Bronchial epithelial cell (primary cell): Measurements from ENCODE around the gene PODXL2. TPM values are rescaled to one million over a fixed set of nuclear protein-coding genes. Genes with fewer than 3 reads are reported as not detected.

Experiments
- DNase-seq: peaks from one replicate; pipeline ENCODE4 v3.0.0-alpha.2; 2010; ENCODE audit warnings: low read depth
- FAIRE-seq: peaks from 2 replicates; lab custom pipeline; 2011; peaks lifted over from hg19 to GRCh38; lab: Jason Lieb, UNC
- H3K27me3 ChIP-seq: 2 replicates; pipeline ENCODE4 v1.5.1; 2011; ENCODE audit warnings: low read length; ENCODE audit not compliant: control insufficient read depth, insufficient read depth
- H3K36me3 ChIP-seq: 2 replicates; pipeline ENCODE4 v1.5.1; 2011; ENCODE audit warnings: low read length; ENCODE audit not compliant: control insufficient read depth, insufficient read depth
- H3K4me3 ChIP-seq: 2 replicates; pipeline ENCODE4 v1.5.1; 2011; ENCODE audit warnings: mild to moderate bottlenecking, low read depth, low read length, control low read depth
- CTCF ChIP-seq: IDR thresholded peaks from 2 replicates; pipeline ENCODE4 v1.5.1; 2011; ENCODE audit warnings: mild to moderate bottlenecking, moderate library complexity, low read length, control low read depth, inconsistent platforms; ENCODE audit not compliant: insufficient read depth, severe bottlenecking
- total RNA-seq: library from RNA; depleted of rRNA; stranded (reverse); fragments of >200 nt; gene quantifications from 2 replicates; pipeline ENCODE4 v1.2.1, GENCODE V29; 2014

Gene PODXL2
- total RNA-seq, 1 donor from 2014 or later = 3.4 TPM

- Histone ChIP-seq H3K4me3 (no peak overlapping the region), H3K27me3 (peaks cover 3% of the 10 kb centered on the region), H3K36me3 (no peaks in the 10 kb centered on the region)
- DNase-seq = peak; percentile 35
- no peak for FAIRE-seq
- no peak for TF ChIP-seq CTCF
Measured at GRCh38 chr3:127639173-127640041, 10.4 kb downstream of the PODXL2 start.

GRCh38 chr3:127640042-127640355 lies 11.0 kb downstream of the PODXL2 start:
- Histone ChIP-seq H3K27me3 (peaks cover 3% of the 10 kb centered on the region), H3K4me3 (no peak overlapping the region), H3K36me3 (no peaks in the 10 kb centered on the region)
- DNase-seq = no peak
- no peak for TF ChIP-seq CTCF
- no peak for FAIRE-seq

- no peak for TF ChIP-seq CTCF
- FAIRE-seq = no peak
- DNase-seq = no peak
- H3K27me3 ChIP-seq = no peaks in the 10 kb centered on the region
- no peak overlapping the region for H3K4me3 ChIP-seq
- H3K36me3 ChIP-seq = no peaks in the 10 kb centered on the region
Measured at GRCh38 chr3:127644641-127645370, 15.8 kb downstream of the PODXL2 start.

DNA sequence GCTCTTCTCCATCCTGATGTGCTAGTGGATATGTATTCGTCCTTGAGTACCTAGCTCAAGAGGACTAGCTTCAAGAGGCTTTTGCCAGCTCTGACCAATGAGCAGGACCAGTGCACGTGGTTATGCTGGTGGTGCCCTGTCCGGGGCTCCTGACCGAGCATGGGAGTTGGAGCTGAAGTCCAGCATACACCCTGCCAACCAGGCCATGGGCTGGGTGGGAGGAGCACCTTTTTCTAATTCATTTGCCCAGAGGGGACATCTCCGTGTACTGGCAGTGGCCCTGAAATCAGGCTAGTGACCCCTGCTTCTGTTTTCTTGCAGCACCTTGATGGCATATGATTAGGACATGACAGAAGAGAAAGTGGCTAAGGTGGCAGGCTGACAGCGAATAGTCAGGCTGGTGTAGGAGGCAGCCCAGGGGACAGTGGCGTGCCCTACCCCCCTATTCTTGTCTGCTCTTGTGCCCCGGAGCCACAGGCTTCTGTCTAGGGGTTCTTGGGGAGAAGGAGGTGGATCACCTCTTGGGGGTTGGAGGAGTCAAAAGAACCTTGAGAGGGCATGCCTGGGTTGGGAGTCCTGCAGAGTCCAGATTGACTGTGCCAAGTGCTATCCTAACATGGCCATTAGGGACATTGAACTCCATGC lies 16.5 kb downstream of the PODXL2 start:
- Histone ChIP-seq H3K4me3 (no peak overlapping the region), H3K27me3 (no peaks in the 10 kb centered on the region), H3K36me3 (no peaks in the 10 kb centered on the region)
- TF ChIP-seq CTCF = no peak
- FAIRE-seq (no peak), DNase-seq (no peak)

DNA sequence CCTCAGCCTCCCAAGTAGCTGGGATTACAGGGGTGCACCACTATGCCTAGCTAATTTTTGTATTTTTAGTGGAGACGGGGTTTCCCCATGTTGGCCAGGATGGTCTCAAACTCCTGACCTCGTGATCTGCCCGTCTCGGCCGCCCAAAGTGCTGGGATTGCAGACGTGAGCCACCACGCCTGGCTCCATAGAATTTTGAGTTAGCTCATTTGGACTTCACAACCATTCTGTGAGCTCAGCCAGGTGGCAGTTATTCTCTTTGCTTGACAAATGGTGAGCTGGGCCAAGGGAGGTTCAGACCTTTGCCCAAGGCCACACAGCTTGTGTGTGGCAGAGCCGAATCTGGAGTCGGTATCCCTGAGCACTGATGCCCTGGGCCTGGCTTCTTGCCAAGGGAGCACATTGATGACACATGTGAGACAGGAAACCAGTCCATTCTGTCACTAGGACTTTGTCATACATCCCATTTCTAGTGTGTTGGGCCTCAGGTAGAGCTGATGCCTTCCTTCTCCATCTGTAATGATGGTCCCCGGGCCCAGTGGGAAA lies 17.6 kb downstream of the PODXL2 start:
- Histone ChIP-seq H3K4me3 (no peak overlapping the region), H3K36me3 (no peaks in the 10 kb centered on the region), H3K27me3 (no peaks in the 10 kb centered on the region)
- FAIRE-seq (no peak), DNase-seq (no peak)
- no peak for TF ChIP-seq CTCF
